ENCODE data around the gene FKBP15. TPM values are rescaled to one million over a fixed set of nuclear protein-coding genes. Genes with fewer than 3 reads are reported as not detected.

FKBP15 gene
- total RNA-seq, 1 experiment from 2014 or later = 23.7 TPM

Other genes starting within 250 kb of the FKBP15 start
- gene ZNF883, start 209.1 kb downstream of the FKBP15 start, total RNA-seq (2014; rRNA removed; shearing (Covaris generic)) = not detected in 2 replicates
- gene ZFP37, start 164.6 kb downstream of the FKBP15 start, total RNA-seq (2014; rRNA removed; shearing (Covaris generic)) = 3.4 and 4.9 TPM in 2 replicates
- gene SLC31A2, start 70.3 kb downstream of the FKBP15 start, total RNA-seq (2014; rRNA removed; shearing (Covaris generic)) = 10.2 and 10.5 TPM in 2 replicates
- 15.3 and 16.2 TPM in 2 replicates for gene SLC31A1, start 267 bp upstream of the FKBP15 start, total RNA-seq (2014; rRNA removed; shearing (Covaris generic))
- 49.2 and 63.4 TPM in 2 replicates for gene CDC26, start 54.3 kb upstream of the FKBP15 start, total RNA-seq (2014; rRNA removed; shearing (Covaris generic))
- gene PRPF4, start 54.4 kb upstream of the FKBP15 start, total RNA-seq (2014; rRNA removed; shearing (Covaris generic)) = 54.3 and 55.8 TPM in 2 replicates
- gene RNF183, start 82.1 kb upstream of the FKBP15 start, total RNA-seq (2014; rRNA removed; shearing (Covaris generic)) = not detected in 2 replicates
- 0.60 and 0.74 TPM in 2 replicates for gene WDR31, start 119.0 kb upstream of the FKBP15 start, total RNA-seq (2014; rRNA removed; shearing (Covaris generic))
- gene BSPRY, start 128.3 kb upstream of the FKBP15 start, total RNA-seq (2014; rRNA removed; shearing (Covaris generic)) = not detected in 2 replicates
- 19.2 and 23.2 TPM in 2 replicates for gene HDHD3, start 155.7 kb upstream of the FKBP15 start, total RNA-seq (2014; rRNA removed; shearing (Covaris generic))
- 8.4 and 8.8 TPM in 2 replicates for gene ALAD, start 180.0 kb upstream of the FKBP15 start, total RNA-seq (2014; rRNA removed; shearing (Covaris generic))
- 87.5 and 104 TPM in 2 replicates for gene POLE3, start 189.4 kb upstream of the FKBP15 start, total RNA-seq (2014; rRNA removed; shearing (Covaris generic))
- 0.50 and 0.76 TPM in 2 replicates for gene C9orf43, start 189.5 kb upstream of the FKBP15 start, total RNA-seq (2014; rRNA removed; shearing (Covaris generic))
- gene RGS3, start 242.4 kb upstream of the FKBP15 start, total RNA-seq (2014; rRNA removed; shearing (Covaris generic)) = 65.8 and 75.3 TPM in 2 replicates

Measured in A172 (cell line).